RCC 7860 (cell line): ENCODE results near the gene TEX28.
"Not testable (repeated sequence)": the region's sequence is repeated elsewhere in the genome, so short reads cannot be mapped to it uniquely, and the experiment has no call there.

Source experiments
- DNase-seq: peaks from one replicate; pipeline ENCODE4 v3.0.0-alpha.2; 2015; ENCODE audit warnings: low spot score
- FAIRE-seq: peaks from 2 replicates; lab custom pipeline; 2012; peaks lifted over from hg19 to GRCh38; lab: Jason Lieb, UNC

TEX28 gene

GRCh38 chrX:154248076-154248475 lies 46.8 kb downstream of the TEX28 start:
- not testable (repeated sequence) for FAIRE-seq, DNase-seq

- FAIRE-seq: peak; percentile 98
- DNase-seq: not testable (repeated sequence)
Observed at GRCh38 chrX:154247377-154248045, 47.4 kb downstream of the TEX28 start.

DNA sequence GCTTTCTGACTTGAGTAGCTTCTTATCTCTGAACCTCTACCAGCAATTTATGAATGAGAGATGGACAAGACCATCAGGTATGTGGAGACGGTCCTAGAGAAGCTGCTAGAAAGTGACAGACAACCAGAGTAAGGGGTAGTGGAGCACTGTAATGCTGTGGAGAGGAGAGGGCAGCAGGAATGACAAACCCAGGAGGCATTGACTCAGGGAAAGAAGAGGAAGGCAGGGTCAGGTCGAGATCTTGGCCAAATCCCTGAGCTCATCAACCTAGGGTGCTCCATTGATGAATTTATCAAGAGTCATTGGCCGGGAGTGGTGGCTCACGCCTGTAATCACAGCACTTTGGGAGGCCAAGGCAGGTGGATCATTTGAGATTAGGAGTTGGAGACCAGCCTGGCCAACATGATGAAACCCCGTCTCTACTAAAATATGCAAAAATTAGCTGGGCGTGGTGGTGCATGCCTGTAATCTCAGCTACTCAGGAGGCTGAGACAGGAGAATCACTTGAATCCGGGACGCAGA lies 54.9 kb downstream of the TEX28 start:
- FAIRE-seq: not testable (repeated sequence)
- peak; percentile 2 for DNase-seq

DNA sequence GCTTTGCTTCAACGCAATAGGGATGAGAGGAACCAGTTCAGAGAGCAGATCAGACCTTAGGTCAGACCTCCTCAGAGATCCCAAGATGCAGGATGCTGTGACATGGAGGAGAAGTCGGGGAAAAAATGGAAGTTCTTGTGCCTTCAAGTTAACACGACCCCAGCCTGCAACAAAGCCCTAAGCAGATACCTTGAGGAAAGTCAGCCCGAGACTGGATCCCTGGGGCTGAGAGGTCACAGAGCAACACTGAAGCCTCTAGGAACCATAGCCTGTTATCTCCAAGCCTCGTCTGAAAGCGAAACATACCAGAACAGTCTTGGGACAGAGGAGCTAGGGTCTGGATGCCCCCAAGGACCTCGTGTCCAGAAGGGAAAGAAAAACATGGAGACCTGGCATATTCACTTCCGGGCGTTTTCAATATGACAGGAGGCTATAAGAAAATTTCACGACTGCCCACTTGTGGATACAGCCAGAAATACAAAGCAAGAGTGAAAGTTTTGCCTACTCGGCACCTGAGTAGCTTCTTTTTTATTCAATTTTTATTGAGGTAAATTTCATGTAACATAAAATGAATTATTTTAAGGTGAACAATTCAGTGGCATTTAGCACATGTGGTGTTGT lies 55.9 kb downstream of the TEX28 start:
- FAIRE-seq: not testable (repeated sequence)

DNA sequence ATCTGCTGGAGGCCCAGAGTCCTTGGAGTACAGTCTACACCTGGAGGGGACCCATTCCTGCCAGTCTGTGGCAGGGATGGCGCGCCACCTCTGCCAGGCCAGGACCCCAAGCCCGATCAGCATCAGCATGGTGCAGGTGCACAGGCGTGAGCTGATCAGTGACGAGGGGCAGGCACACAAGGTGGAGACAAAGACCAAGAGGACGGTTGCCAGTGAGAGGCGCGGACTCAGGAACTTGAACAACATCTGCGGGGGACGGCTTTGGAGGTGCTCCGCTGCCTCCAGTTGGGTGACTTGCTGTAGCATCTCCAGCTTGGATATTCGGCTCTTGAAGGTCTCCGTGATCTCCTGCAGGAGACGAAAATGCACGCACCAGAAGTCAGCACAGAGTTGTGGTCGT lies 61.3 kb downstream of the TEX28 start:
- not testable (repeated sequence) for DNase-seq, FAIRE-seq

More for the DNA sequence above, 55.9 kb downstream of the TEX28 start:
- DNase-seq: not testable (repeated sequence)

DNA sequence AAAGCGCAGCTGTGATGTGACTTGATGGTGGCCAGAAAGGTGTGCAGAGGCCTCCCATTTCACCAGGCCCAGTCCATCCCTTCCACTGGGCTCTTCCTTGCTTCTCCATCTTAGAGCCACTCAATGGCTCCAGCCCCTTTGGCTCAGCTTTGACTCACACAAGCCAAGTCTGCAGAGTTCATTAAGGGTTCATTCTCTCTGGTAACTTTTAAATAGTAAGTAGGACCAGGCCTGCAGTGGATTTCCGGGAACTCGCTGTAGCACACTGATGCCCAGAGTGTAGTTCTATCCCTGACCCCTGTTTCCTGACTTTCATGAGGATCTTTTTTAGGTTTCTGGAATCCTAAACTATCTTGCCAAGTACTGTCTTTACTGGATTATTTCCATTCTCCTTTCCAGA lies 63.5 kb downstream of the TEX28 start:
- not testable (repeated sequence) for FAIRE-seq, DNase-seq

DNA sequence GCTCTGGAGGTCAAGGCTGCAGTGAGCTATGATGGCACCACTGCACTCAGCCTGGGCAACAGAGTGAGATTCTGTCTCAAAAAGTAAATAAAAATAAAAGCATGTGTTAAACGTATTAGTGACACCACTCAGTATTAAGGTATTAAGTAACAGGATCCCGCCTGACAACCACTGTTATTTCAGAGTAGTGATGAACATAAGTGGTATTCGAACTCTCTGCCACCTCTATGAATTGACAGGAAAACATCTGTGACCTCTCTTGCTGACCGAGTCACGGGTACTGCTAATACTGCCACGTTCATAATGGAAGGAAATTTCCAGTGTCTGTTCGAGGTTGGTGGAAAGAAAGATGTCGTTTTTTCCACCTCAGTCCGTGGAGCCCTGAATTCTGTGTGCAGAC lies 68.2 kb downstream of the TEX28 start:
- FAIRE-seq, DNase-seq: not testable (repeated sequence)

DNA sequence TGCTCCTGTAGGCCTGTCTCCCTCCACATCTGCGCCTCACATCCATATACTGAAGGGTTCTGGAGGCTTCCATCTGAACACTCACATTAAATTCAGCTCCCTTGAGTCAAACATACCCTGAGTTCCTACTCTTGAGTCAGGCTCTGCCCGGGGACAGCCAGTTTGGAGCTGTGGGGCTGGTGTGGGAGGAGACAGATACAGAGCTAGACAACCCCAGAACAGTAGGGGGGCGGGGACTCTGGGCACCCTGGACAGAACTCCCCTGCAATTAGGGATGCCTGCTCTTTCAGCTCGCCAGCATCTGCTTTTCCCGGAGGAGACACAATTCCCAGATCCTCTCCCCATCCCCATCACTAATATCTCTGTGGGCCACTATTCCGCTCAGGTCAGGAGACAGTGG lies 69.6 kb downstream of the TEX28 start:
- DNase-seq, FAIRE-seq: not testable (repeated sequence)
